ENCODE data around the gene TKTL1. TPM values are rescaled to one million over a fixed set of nuclear protein-coding genes. Genes with fewer than 3 reads are reported as not detected.
A peak's percentile ranks its signal among the peaks of the same experiment; 100 is the strongest.

TKTL1 gene
- total and polyA plus RNA-seq, 7 experiments from 2014 or later = 0.58 to 47.7 (median 4.0) TPM

DNA sequence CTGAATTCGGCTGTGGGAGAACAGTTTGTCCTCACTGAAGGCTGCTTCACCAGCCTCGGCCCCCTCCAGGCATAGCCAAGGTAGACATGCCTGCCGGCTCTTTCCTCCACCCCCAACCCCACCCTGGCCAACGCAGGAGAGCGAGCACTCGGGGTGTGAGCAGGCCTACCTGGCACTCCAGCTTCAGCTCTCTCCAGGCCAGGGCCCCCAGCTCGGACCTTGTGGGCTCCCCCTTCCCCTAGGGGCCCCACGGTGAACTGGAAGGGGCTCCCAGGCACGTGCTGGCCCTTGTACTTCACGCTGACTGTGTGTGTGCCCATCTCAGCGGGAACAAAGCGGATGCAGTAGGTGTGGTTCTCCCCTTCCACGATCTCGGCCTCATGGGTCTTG lies 56.4 kb downstream of the TKTL1 start:
- no peak overlapping the region for H3K4me3 ChIP-seq (ENCODE audit: low read length)
- H3K4me3 Mint-ChIP-seq = peak overlapping the region in 5 of 10 donors; percentile 8 to 68 (median 57)
- H3K27me3 ChIP-seq (ENCODE audit: control insufficient read depth in 2 of 2, insufficient read depth in 2 of 2, low read length in 2 of 2) = no peaks in the 10 kb centered on the region
- peaks cover 33 to 78% of the 10 kb centered on the region in 2 donors for H3K4me1 ChIP-seq (ENCODE audit: control insufficient read depth in 2 of 2, insufficient read depth in 2 of 2, low read length in 2 of 2)
- no peaks in the 10 kb centered on the region for H3K9me3 ChIP-seq (ENCODE audit: control insufficient read depth in 2 of 3, low read length in 3 of 3)
- no peaks in the 10 kb centered on the region for H3K9me3 Mint-ChIP-seq
- ATAC-seq (no peak), DNase-seq (no peak)
- peaks cover 5 to 86% (median 12%) of the 10 kb centered on the region in 3 experiments for H3K36me3 ChIP-seq (ENCODE audit: control insufficient read depth in 2 of 3, insufficient read depth in 3 of 3, low read length in 3 of 3)
- H3K27ac ChIP-seq (ENCODE audit: low read depth, low read length) = peak overlapping the region; percentile 66
- ChIA-PET POLR2A (interaction anchor here (5.8 kb wide), 1 partner anchor 17 kb away, joined by 45 read pairs; no protein-coding TSS in a partner anchor), CTCF (no interaction called here)
- peaks cover 12 to 43% (median 27%) of the 10 kb centered on the region in 7 donors for H3K4me1 Mint-ChIP-seq
- intact Hi-C loops (cut with micrococcal nuclease) = no loop called here
- peaks cover 0 to 4% (median 0%) of the 10 kb centered on the region in 5 donors for H3K36me3 Mint-ChIP-seq
- no peaks in the 10 kb centered on the region for H3K27me3 Mint-ChIP-seq
- peak overlapping the region in 8 of 9 donors; percentile 59 to 88 (median 68) for H3K27ac Mint-ChIP-seq

DNA sequence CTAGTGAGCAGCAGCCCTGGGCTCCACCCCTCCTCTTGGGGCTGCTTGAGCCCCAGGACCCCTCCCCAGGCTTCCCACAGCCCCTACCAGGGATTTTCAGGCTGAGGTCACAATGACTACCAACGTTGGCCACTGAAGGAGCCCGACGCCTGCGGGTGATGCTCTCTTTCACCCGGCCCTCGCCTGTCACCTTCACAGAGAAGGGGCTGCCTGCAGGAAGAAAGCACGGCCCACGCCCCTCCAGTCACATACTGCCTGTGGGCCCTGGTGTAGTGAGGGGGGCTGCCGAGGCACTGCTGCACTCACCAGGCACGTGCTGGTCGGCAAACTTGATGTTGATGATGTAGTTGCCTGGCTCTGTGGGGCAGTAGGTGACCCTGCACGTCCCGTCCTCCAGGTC lies 56.9 kb downstream of the TKTL1 start:
- Mint-ChIP-seq H3K27ac (peak overlapping the region in 5 of 9 donors; percentile 49 to 88 (median 70)), H3K4me3 (peak overlapping the region in 4 of 10 donors; percentile 21 to 66 (median 40)), H3K9me3 (no peaks in the 10 kb centered on the region), H3K4me1 (peaks cover 7 to 38% (median 22%) of the 10 kb centered on the region in 7 donors), H3K27me3 (no peaks in the 10 kb centered on the region), H3K36me3 (peaks cover 0 to 3% (median 0%) of the 10 kb centered on the region in 5 donors)
- ChIA-PET CTCF (no interaction called here), POLR2A (interaction anchor here (5.8 kb wide), 1 partner anchor 17 kb away, joined by 45 read pairs; no protein-coding TSS in a partner anchor)
- Histone ChIP-seq H3K27ac (ENCODE audit: low read depth, low read length) (peak overlapping the region; percentile 66), H3K27me3 (ENCODE audit: control insufficient read depth in 2 of 2, insufficient read depth in 2 of 2, low read length in 2 of 2) (no peaks in the 10 kb centered on the region), H3K9me3 (ENCODE audit: control insufficient read depth in 2 of 3, low read length in 3 of 3) (no peaks in the 10 kb centered on the region), H3K4me1 (ENCODE audit: control insufficient read depth in 2 of 2, insufficient read depth in 2 of 2, low read length in 2 of 2) (peaks cover 31 to 78% of the 10 kb centered on the region in 2 donors), H3K36me3 (ENCODE audit: control insufficient read depth in 2 of 3, insufficient read depth in 3 of 3, low read length in 3 of 3) (peaks cover 7 to 90% (median 12%) of the 10 kb centered on the region in 3 experiments), H3K4me3 (ENCODE audit: low read length) (no peak overlapping the region)
- intact Hi-C loops (cut with micrococcal nuclease) = no loop called here
- no peak for DNase-seq
- no peak for ATAC-seq

DNA sequence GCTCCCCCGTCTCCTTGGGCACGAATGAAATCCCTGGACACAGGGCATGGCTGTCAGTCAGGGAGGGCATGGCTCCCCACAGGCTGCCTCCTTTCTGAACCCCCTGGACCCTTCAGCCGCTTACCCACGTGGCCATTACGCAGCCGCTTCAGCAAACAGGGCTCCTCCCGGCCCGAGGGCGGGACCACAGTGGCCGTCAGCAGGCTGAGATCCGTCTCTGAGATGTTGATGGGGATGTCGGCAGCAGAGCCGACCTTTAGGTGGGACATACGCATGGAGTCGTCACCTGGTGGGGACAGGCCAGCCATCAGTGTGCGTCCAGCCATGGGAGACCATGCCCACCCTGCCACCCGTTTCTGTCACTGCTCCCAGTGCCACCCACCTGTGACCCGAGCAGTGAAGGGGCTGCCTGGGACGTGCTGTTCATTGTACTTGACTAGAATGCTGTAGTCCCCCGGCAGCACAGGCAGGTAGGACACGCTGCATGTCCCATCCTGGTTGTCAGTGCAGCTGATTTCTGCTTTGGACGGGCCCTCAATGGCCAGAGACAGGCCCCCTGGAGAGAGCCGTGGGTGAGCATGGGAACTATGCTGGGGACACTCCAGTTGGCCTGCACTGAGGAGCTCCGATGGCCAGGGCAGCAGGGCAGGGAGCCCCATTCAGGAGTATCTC lies 57.7 kb downstream of the TKTL1 start:
- ChIA-PET CTCF (no interaction called here), POLR2A (no interaction called here)
- Mint-ChIP-seq H3K9me3 (no peaks in the 10 kb centered on the region), H3K4me1 (peaks cover 6 to 32% (median 18%) of the 10 kb centered on the region in 7 donors), H3K27me3 (no peaks in the 10 kb centered on the region), H3K4me3 (no peak overlapping the region), H3K36me3 (peaks cover 0 to 3% (median 0%) of the 10 kb centered on the region in 5 donors), H3K27ac (peak overlapping the region in 2 of 9 donors; percentile 12 to 25)
- Histone ChIP-seq H3K27ac (ENCODE audit: low read depth, low read length) (no peak overlapping the region), H3K9me3 (ENCODE audit: control insufficient read depth in 2 of 3, low read length in 3 of 3) (no peaks in the 10 kb centered on the region), H3K4me1 (ENCODE audit: control insufficient read depth in 2 of 2, insufficient read depth in 2 of 2, low read length in 2 of 2) (peaks cover 29 to 78% of the 10 kb centered on the region in 2 donors), H3K27me3 (ENCODE audit: control insufficient read depth in 2 of 2, insufficient read depth in 2 of 2, low read length in 2 of 2) (no peaks in the 10 kb centered on the region), H3K36me3 (ENCODE audit: control insufficient read depth in 2 of 3, insufficient read depth in 3 of 3, low read length in 3 of 3) (peaks cover 12 to 97% (median 15%) of the 10 kb centered on the region in 3 experiments), H3K4me3 (ENCODE audit: low read length) (no peak overlapping the region)
- intact Hi-C loops (cut with micrococcal nuclease) = no loop called here
- DNase-seq (no peak), ATAC-seq (no peak)

DNA sequence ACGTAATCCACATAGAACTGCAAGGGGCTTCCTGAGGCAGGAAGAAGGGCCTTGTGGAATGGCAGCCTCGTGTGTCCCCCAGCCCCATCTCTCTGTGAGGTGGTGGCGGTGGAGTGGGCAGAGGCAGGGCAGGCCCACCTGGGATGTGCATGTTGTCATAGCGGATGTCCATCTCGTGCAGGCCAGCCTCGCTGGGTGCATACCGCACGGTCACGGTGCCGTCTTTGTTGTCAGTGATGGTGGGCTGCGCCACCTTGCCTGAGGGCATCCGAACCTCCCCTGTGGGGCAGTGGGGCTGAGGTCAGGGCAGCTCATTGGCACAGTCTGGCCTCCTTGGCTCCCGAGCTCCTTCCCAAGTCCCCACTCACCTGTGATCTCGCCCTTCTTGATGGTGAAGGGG lies 58.4 kb downstream of the TKTL1 start:
- no peaks in the 10 kb centered on the region for H3K9me3 ChIP-seq (ENCODE audit: control insufficient read depth in 2 of 3, low read length in 3 of 3)
- no peak overlapping the region for H3K27ac Mint-ChIP-seq
- H3K27me3 Mint-ChIP-seq = no peaks in the 10 kb centered on the region
- ChIA-PET POLR2A (no interaction called here), CTCF (no interaction called here)
- H3K4me3 ChIP-seq (ENCODE audit: low read length) = no peak overlapping the region
- DNase-seq = no peak
- no peaks in the 10 kb centered on the region for H3K9me3 Mint-ChIP-seq
- peaks cover 16 to 97% (median 22%) of the 10 kb centered on the region in 3 experiments for H3K36me3 ChIP-seq (ENCODE audit: control insufficient read depth in 2 of 3, insufficient read depth in 3 of 3, low read length in 3 of 3)
- peaks cover 0 to 7% (median 0%) of the 10 kb centered on the region in 5 donors for H3K36me3 Mint-ChIP-seq
- H3K4me3 Mint-ChIP-seq = peak overlapping the region in 1 of 10 donors; percentile 23
- intact Hi-C loops (cut with micrococcal nuclease) = no loop called here
- no peak for ATAC-seq
- peaks cover 9 to 33% (median 18%) of the 10 kb centered on the region in 7 donors for H3K4me1 Mint-ChIP-seq
- no peak overlapping the region for H3K27ac ChIP-seq (ENCODE audit: low read depth, low read length)
- no peaks in the 10 kb centered on the region for H3K27me3 ChIP-seq (ENCODE audit: control insufficient read depth in 2 of 2, insufficient read depth in 2 of 2, low read length in 2 of 2)
- H3K4me1 ChIP-seq (ENCODE audit: control insufficient read depth in 2 of 2, insufficient read depth in 2 of 2, low read length in 2 of 2) = peaks cover 29 to 78% of the 10 kb centered on the region in 2 donors

DNA sequence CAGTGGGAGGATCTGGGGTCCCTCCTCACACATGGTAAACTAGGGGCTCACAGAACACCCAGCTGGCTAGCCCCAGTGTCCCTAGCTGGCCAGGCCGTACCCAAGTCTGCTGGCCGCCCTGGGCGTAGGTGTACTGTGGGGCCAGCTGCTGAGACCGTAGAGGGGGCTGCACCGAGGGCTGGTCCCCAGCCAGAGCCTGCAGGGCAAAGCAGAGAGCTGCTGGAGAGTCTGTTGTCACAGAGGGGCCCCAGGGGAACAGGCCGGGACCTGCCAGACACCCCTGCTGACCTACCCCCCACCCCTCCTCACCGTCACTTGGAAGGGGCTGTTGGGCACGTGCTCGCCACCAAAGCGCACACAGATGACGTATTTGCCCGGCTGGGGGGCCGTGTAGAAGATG lies 58.9 kb downstream of the TKTL1 start:
- no peak overlapping the region for H3K4me3 ChIP-seq (ENCODE audit: low read length)
- Mint-ChIP-seq H3K4me1 (peaks cover 8 to 33% (median 18%) of the 10 kb centered on the region in 7 donors), H3K27me3 (no peaks in the 10 kb centered on the region), H3K9me3 (no peaks in the 10 kb centered on the region), H3K36me3 (peaks cover 0 to 7% (median 0%) of the 10 kb centered on the region in 5 donors), H3K4me3 (peak overlapping the region in 1 of 10 donors; percentile 47), H3K27ac (no peak overlapping the region)
- no peak overlapping the region for H3K27ac ChIP-seq (ENCODE audit: low read depth, low read length)
- no peaks in the 10 kb centered on the region for H3K9me3 ChIP-seq (ENCODE audit: control insufficient read depth in 2 of 3, low read length in 3 of 3)
- peaks cover 16 to 97% (median 27%) of the 10 kb centered on the region in 3 experiments for H3K36me3 ChIP-seq (ENCODE audit: control insufficient read depth in 2 of 3, insufficient read depth in 3 of 3, low read length in 3 of 3)
- H3K4me1 ChIP-seq (ENCODE audit: control insufficient read depth in 2 of 2, insufficient read depth in 2 of 2, low read length in 2 of 2) = peaks cover 29 to 75% of the 10 kb centered on the region in 2 donors
- intact Hi-C loops (cut with micrococcal nuclease) = no loop called here
- POLR2A ChIA-PET = no interaction called here
- no peak for DNase-seq
- H3K27me3 ChIP-seq (ENCODE audit: control insufficient read depth in 2 of 2, insufficient read depth in 2 of 2, low read length in 2 of 2) = no peaks in the 10 kb centered on the region
- CTCF ChIA-PET = no interaction called here
- no peak for ATAC-seq

DNA sequence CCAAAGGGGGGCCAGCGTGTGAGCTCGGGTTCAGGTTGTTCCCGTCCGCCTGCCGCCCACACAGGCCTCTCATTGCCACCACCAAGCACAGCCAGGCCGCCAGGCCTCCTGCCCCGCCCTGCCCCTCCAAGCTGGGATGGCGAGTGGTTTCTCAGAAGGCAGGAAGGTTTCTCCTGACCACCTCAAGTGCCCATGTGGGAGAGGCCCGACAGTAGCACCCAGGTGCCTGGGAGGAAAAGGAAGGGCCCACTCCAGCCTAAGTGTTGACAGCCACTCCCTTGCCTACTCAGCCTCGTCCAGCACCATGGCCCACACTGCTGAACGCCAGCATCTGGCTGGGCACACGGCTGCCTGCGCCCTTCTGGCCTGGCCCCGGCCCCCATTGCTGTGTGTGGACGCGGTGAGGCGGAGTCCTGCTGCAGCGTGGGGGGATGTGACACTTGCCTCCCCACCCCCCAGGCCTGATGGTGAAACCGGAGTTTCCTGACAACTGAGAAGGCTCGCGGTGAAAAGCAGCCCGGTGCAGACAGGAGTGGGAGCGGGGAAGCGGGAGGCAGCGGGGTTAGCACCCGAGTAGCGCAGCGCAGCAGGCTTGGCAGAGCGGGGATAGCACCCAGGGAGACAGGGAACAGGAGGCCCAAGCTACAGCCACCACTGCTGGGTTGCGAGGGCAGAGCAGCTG lies 59.6 kb downstream of the TKTL1 start:
- Histone ChIP-seq H3K27me3 (ENCODE audit: control insufficient read depth in 2 of 2, insufficient read depth in 2 of 2, low read length in 2 of 2) (no peaks in the 10 kb centered on the region), H3K4me1 (ENCODE audit: control insufficient read depth in 2 of 2, insufficient read depth in 2 of 2, low read length in 2 of 2) (peaks cover 28 to 68% of the 10 kb centered on the region in 2 donors), H3K27ac (ENCODE audit: low read depth, low read length) (no peak overlapping the region), H3K4me3 (ENCODE audit: low read length) (no peak overlapping the region), H3K9me3 (ENCODE audit: control insufficient read depth in 2 of 3, low read length in 3 of 3) (no peaks in the 10 kb centered on the region), H3K36me3 (ENCODE audit: control insufficient read depth in 2 of 3, insufficient read depth in 3 of 3, low read length in 3 of 3) (peaks cover 15 to 97% (median 28%) of the 10 kb centered on the region in 3 experiments)
- peak overlapping the region in 1 of 9 donors; percentile 82 for H3K27ac Mint-ChIP-seq
- no peaks in the 10 kb centered on the region for H3K27me3 Mint-ChIP-seq
- ATAC-seq (no peak), DNase-seq (no peak)
- intact Hi-C loops (cut with micrococcal nuclease) = no loop called here
- peak overlapping the region in 1 of 10 donors; percentile 47 for H3K4me3 Mint-ChIP-seq
- H3K9me3 Mint-ChIP-seq = no peaks in the 10 kb centered on the region
- POLR2A ChIA-PET = interaction anchor here (1.0 kb wide), 1 partner anchor 24 kb away, joined by 3 read pairs; the partner anchor contains the start of gene EMD
- CTCF ChIA-PET = no interaction called here
- peaks cover 0 to 7% (median 0%) of the 10 kb centered on the region in 5 donors for H3K36me3 Mint-ChIP-seq
- peaks cover 5 to 27% (median 18%) of the 10 kb centered on the region in 7 donors for H3K4me1 Mint-ChIP-seq

All from naive thymus-derived CD4-positive, alpha-beta T cell (primary cell).